COLO829 (cell line): ENCODE measurements around the gene VEZT.
"Not testable (repeated sequence)": the region's sequence is repeated elsewhere in the genome, so short reads cannot be mapped to it uniquely, and the experiment has no call there.

ENCODE experiments used
- DNase-seq: peaks from one replicate; pipeline ENCODE4 v3.0.0; 2012; ENCODE audit warnings: low spot score

The VEZT gene

GRCh38 chr12:95319694-95320331 lies 102.2 kb downstream of the VEZT start:
- DNase-seq: no peak

DNA sequence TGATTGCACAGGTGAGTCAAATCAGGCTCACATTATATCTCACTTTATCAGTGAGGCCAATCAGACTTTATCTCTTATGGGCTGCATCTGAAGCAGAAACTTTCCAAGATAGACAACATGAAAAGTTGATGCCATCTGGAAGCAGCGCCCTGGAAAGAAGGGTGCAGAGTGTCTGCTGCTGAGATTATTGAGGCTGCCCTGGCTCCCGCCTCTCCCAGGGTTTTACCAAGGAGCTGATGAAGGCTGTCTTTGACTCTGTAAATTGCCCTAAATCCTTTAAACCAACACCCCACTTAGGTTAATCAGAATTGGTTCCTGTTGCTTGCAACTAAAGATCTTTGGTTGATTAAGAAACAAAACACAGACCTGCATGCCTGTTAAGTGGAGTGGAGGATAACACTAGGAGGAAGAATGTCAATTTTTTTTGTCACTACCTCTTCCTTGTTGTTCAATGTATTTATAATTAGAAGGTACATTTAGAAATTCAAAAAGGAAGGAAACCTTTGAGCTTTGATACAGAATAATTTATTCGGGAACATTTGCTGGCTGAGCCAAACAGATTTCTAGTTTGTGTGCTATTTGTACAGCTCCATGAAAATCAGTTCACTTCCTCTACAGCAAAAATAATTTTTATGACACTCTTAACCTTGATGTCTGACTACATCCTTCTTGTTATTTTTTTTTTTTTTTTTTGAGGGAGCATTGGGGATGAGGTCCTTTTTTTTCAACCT lies 104.1 kb downstream of the VEZT start:
- DNase-seq: no peak

DNA sequence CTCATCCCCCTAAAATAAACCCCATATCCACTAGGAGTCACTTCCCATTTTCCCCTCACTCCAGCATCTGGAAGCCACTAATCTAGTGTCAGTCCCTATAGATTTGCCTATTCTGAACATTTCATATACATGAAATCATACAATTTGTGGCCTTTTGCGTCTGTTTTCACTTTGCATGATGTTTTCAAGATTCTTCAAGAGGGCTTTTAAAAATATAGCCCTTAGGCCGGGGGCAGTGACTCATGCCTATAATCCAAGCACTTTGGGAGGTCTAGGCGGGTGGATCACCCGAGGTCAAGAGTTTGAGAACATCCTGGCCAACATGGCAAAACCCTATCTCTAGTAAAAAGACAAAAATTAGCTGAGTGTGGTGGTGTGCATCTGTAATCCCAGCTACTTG lies 104.7 kb downstream of the VEZT start:
- no peak for DNase-seq

GRCh38 chr12:95323212-95323611 lies 105.6 kb downstream of the VEZT start:
- DNase-seq: no peak

GRCh38 chr12:95324246-95324645 lies 106.6 kb downstream of the VEZT start:
- DNase-seq: not testable (repeated sequence)

DNA sequence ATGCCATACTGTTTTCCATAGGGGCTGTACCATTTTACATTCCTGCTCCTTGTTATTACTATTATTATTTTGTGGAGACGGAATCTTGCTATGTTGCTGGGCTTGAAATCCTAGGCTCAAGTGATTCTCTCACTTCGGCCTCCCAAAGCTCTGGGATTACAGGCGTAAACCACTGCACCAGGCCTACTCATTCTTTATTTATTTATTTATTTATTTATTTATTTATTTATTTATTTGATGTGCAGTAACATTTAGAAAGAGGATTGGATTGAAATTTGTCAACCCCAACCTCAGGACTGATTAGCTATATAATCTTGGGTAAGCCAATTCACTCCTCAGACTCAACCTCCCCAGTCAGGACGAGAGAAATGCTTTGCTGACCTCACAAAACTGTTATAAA lies 107.9 kb downstream of the VEZT start:
- DNase-seq: no peak

- DNase-seq: no peak
Measured at GRCh38 chr12:95326445-95326844, 108.8 kb downstream of the VEZT start.

GRCh38 chr12:95326855-95327254 lies 109.2 kb downstream of the VEZT start:
- no peak for DNase-seq

- DNase-seq: no peak
Measured at GRCh38 chr12:95328708-95329107, 111.1 kb downstream of the VEZT start.

GRCh38 chr12:95335948-95336347 lies 118.3 kb downstream of the VEZT start:
- DNase-seq: no peak

GRCh38 chr12:95336387-95337067 lies 118.9 kb downstream of the VEZT start:
- peak; percentile 31 for DNase-seq

- DNase-seq: no peak
Measured at GRCh38 chr12:95337146-95337545, 119.5 kb downstream of the VEZT start.

DNA sequence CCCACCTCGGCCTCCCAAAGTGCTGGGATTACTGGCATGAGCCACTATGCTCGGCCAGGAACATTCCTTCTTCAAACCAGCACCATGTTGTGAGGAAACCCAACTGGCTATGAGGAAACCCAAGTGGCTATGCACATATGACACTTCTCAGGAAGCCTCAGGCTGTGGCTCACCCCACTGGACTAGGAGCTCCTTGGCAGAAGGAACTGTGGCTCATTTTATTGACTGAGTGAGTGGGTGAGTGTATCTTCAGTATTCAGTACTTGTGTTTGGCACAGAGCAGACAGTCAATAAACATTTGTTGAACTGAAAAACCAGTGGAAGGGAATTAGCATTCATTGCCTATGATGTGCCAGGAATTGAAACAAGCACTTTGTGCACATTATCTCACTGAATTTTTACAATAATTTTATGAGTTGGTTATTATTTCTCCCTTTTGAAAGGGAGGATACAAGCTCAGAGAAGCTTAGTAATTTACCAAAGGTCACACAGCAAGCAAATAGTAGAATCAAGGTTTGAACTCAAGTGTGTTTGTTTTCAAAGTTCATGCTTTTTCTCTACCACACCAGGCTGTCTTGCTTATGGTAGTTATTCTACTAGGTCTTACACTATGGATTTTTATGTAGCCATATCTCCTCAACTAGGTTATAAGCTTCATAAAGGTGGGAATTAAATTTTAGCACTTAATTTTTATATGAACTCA lies 121.6 kb downstream of the VEZT start:
- no peak for DNase-seq

GRCh38 chr12:95342008-95342407 lies 124.4 kb downstream of the VEZT start:
- no peak for DNase-seq

DNA sequence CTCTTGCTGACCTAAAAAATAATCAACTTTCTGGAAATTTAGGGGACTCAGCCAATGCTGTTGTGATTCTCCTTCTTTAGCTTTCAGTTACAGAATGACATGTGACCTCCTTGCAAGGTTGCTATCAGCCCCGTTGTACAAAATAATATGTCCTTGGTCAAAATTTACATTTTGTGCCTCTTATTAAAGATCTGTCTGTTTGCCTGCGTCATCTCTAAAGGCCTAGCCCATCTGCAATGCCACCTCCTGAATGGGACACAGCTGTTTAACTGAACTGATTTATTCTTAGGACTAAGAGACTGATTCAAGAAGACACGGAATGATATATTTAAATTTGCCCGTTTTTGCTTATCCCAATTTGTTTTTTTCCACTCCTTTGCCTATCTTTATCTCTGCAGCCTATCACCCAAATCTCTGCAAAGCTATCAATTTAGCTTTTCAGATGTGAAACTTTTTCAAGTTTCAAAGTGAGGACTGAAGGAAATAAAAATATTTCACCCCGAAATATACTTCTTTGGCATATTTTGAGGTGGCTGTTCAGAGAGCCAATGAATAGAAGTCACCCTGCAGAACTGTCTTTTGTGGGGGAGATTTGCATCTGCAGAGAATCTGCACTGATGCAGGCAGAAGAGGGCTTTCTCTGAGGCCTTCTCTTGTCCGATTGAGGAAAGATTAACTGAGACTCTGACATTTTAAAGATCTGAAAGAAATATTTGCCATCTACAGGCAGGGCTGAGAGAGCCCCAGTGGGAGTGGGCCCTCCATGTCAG lies 126.0 kb downstream of the VEZT start:
- DNase-seq: no peak

DNA sequence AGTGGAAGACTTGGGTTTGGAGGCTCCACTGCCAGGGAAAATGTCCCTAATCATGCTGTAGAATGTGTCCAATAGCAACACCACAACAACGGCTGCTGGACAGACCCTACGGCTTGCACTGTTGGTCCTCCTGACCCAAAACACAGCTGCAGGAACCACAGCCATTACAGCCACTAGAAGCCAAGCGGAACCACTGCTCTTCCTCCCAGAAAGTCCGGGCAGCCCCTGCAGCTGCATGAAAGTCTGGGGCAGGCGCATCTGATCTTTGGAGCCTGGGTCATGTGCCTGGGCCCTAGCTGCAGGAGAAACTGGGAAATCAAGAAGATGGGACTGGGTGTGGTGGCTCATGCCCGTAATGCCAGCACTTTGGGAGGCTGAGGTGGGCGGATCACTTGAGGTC lies 131.7 kb downstream of the VEZT start:
- no peak for DNase-seq

- DNase-seq: no peak
Measured at GRCh38 chr12:95351748-95352147, 134.1 kb downstream of the VEZT start.
